ENCODE data around the gene TMEM212. TPM values are rescaled to one million over a fixed set of nuclear protein-coding genes. Genes with fewer than 3 reads are reported as not detected.

TMEM212 gene
- total and polyA plus RNA-seq, 9 of the 15 experiments (the other 6 are each of a cell fraction or from before 2014, with no cell fraction given): not detected

DNA sequence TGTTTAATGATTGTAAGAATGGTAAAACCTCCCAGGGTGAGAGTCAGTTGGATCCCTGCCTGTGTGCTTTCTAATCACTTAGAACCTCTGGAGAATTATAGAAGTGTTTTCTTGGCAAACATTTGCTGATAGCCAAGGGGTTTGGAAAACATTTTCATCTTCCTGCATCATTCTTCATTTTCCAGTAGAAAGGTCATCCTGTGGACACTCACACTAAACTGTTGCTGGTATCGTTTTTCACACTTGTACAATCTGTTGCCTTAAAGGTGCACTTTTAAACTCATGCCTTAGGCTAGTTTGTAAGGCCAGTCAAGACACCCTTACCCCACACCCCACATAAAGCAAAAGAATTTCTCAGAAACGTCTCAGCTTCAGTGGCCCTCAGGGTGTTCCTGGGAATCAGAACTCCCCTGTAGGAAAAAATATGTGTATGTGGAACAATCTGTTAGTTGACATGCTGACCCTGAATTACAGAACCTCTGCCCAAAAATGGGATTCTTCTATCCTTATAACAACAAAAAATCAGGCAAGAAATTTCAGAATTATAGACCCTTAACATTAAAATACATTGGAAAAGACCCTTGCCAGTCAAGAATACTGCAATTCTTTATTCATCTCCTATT lies 27.1 kb upstream of the TMEM212 start:
- H4K20me1 ChIP-seq (replicated peaks; ENCODE audit: control insufficient read depth, insufficient read depth, low read length): no peaks in the 10 kb centered on the region
- peak; percentile 42 for FAIRE-seq
- BruUV-seq (replicated peaks): no TSS peak
- H3K4me1 ChIP-seq (replicated peaks in 1 of 2; ENCODE audit: control insufficient read depth in 2 of 2, insufficient read depth in 2 of 2, low read length in 2 of 2): peaks cover 3 to 31% of the 10 kb centered on the region in 2 experiments; a peak in 4 of 5 replicates
- H3K9ac ChIP-seq (ENCODE audit: insufficient read depth in 1 of 2, low read depth in 2 of 2, low read length in 2 of 2): 0 out of 4 replicates have a peak overlapping the region, but pooled peaks of 1 of the 2 experiments have one; percentile 11
- H3K4me2 ChIP-seq (ENCODE audit: insufficient read depth, low read length): no peak overlapping the region
- 0 out of 3 replicates have a peak, but pooled peaks have one; percentile 7 for ATAC-seq
- no peaks in the 10 kb centered on the region for H3K36me3 ChIP-seq (ENCODE audit: control insufficient read depth, insufficient read depth, low read length)
- peak overlapping the region; percentile 52; the same call in 1 of the 3 replicates for H3K27ac ChIP-seq (ENCODE audit: extremely low read depth, low read depth, low read length)
- H3K4me3 ChIP-seq: no peak overlapping the region
- WGBS (ENCODE audit: insufficient coverage, low coverage, missing lambda C conversion rate): 10% methylated on average over 2 of the region's 2 CpGs
- in situ Hi-C loops (cut with MboI) (no loop called here), intact Hi-C loops (cut with micrococcal nuclease) (no loop called here)
- TF ChIP-seq U2AF1 (optimal IDR thresholded peaks at IDR 0.05; ENCODE audit: low read depth, low read length) (no peak), HDAC3 (IDR thresholded peaks at IDR 0.05; ENCODE audit: borderline replicate concordance, partially characterized antibody) (no peak), ZBTB26 (CRISPR knock-in tag; IDR thresholded peaks at IDR 0.05) (no peak), ARID1B (IDR thresholded peaks at IDR 0.05) (0 out of 2 replicates have a peak, but pooled peaks have one; percentile 13), CXXC5 (CRISPR knock-in tag; IDR thresholded peaks at IDR 0.05) (peak; percentile 10; the same call in 1 of the 2 replicates), NCOA4 (IDR thresholded peaks at IDR 0.05; ENCODE audit: partially characterized antibody) (no peak)
- H3K9me3 ChIP-seq (replicated peaks; ENCODE audit: control insufficient read depth, insufficient read depth, low read depth, low read length): no peaks in the 10 kb centered on the region
- peak overlapping the region; percentile 67; the same call in 1 of the 2 replicates for H2AFZ ChIP-seq (ENCODE audit: low read depth, low read length)
- ChIA-PET CTCF (ENCODE audit: low intra/inter-chr PET ratio) (interaction anchor here (0.6 kb wide), 1 partner anchor 14 kb away, joined by 4 read pairs; no protein-coding TSS in a partner anchor), POLR2A (interaction anchor here (0.5 to 0.7 kb wide), 3 partner anchors 202 to 702 kb away, joined by 3 to 4 read pairs (median 3); no protein-coding TSS in a partner anchor)
- peak in 1 of 4 experiments; percentile 49 for DNase-seq (ENCODE audit: extremely low read depth in 1 of 4, low spot score in 3 of 4)
- H3K79me2 ChIP-seq (ENCODE audit: control insufficient read depth, insufficient read depth, low read length): peaks cover under 1% of the 10 kb centered on the region; the same call in 1 of the 3 replicates
- no peaks in the 10 kb centered on the region for H3K27me3 ChIP-seq (ENCODE audit: control insufficient read depth in 2 of 2, insufficient read depth in 2 of 2, low read length in 2 of 2)
- H3K9me1 ChIP-seq (ENCODE audit: control insufficient read depth, insufficient read depth, low read length): no peaks in the 10 kb centered on the region
